Mucosa of stomach (tissue), 1 donor: ENCODE results near the gene DRC7.

Experiments
- H3K27me3 ChIP-seq: one replicate; pipeline ENCODE4 v1.7.0; 2013; ENCODE audit warnings: mild to moderate bottlenecking, low read length; ENCODE audit not compliant: control insufficient read depth, insufficient read depth
- H3K36me3 ChIP-seq: one replicate; pipeline ENCODE4 v1.7.0; 2013; ENCODE audit warnings: low read length; ENCODE audit not compliant: control insufficient read depth, insufficient read depth
- H3K4me1 ChIP-seq: one replicate; pipeline ENCODE4 v1.7.0; 2013; ENCODE audit warnings: mild to moderate bottlenecking, low read length; ENCODE audit not compliant: control insufficient read depth, insufficient read depth
- H3K4me3 ChIP-seq: one replicate; pipeline ENCODE4 v1.7.0; 2013; ENCODE audit warnings: low read length
- H3K9ac ChIP-seq: one replicate; pipeline ENCODE4 v1.7.0; 2013; ENCODE audit warnings: mild to moderate bottlenecking, low read length, moderate library complexity
- H3K9me3 ChIP-seq: one replicate; pipeline ENCODE4 v1.7.0; 2013; ENCODE audit warnings: mild to moderate bottlenecking, low read length, moderate library complexity; ENCODE audit not compliant: control insufficient read depth
- donor health status: Pancreatic carcinoma.

Gene DRC7

DNA sequence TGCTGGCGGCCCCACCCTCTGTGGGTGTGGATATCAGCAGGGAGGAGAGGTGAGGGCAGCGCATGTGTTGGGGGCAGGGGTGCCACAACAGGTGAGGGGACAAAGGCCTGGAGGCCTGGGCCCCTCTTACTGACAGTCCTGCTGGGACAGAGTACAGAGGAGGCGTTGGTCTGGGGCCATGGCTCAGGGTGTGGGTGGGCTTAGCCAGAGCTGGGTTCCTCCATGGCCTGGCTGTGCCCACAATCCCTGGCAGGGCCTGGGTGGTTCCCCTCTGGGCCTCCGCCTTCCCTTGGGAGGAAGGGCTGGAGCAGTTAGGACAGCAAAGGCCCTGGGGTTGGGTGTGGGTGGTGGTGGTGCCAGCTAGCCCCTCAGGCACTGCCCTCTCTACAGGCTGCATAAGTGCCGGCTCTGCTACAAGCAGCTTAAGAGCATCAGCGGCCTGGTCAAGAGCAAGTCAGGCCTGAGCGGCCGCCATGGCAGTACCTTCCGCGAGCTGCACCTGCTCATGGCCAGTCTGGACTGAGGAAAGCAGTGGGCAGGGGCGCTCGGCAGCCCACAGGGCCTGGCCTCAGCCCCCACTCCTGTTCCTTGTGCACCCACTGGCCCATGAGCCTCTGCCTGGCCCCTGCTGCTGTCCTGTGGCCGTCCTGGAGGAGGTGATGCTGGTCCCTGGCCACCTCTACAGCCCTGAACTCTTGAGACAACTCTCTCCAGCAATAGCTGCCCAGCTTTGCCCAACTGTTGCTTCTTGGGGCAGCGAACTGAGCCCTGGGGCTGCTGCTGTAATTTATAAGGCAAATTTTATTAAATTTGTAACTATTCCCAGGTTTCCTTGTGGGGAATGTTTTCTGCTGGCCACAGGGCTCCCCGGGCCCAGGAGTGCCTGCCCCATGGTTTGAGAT lies 62.1 kb downstream of the DRC7 start:
- Histone ChIP-seq H3K27me3 (no peaks in the 10 kb centered on the region), H3K36me3 (no peaks in the 10 kb centered on the region), H3K9ac (no peak overlapping the region), H3K9me3 (no peaks in the 10 kb centered on the region), H3K4me1 (no peaks in the 10 kb centered on the region), H3K4me3 (no peak overlapping the region)

DNA sequence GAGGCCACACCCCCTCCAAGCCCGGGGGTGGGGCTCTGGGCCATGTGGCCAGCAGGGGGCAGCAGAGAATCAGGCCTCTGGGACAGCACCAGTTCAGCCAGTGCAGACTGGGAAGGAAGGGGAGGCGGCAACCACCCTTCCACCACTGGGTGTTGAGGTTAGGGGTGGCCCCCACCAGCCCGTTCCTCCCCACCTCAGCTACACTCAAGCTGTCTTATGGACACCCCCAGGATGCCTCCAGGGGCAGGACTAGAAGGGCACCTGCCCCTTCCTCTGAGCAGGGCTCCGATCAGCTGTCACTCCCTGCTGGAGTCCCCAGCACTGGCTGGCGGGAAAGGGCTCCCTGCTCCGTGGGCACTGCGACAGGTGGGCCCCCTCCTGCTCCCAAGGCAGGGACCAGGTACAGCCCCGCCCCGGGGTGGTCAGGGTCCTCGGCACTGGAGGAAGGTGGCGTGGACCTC lies 62.8 kb downstream of the DRC7 start:
- Histone ChIP-seq H3K27me3 (no peaks in the 10 kb centered on the region), H3K9ac (no peak overlapping the region), H3K9me3 (no peaks in the 10 kb centered on the region), H3K4me1 (no peaks in the 10 kb centered on the region), H3K36me3 (no peaks in the 10 kb centered on the region), H3K4me3 (no peak overlapping the region)

DNA sequence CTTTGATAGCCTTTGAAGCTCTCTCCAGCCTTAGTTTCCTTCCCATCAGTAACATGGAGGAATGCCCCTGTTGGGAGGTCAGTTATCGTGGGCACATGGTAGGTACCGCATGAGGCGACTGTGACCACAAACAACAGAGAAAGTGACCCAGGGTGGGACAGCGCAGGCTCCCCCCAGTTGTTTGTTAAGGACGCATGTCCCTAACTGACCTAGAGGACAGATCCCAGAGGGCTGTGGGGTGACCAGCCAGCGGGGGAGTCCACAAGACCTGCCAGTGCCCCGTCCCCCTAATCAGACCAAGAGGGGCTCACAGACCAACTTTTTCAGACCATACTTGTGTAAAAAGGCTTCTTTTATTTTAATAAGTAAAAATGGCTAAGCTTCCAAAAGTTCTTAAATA lies 63.3 kb downstream of the DRC7 start:
- Histone ChIP-seq H3K9me3 (no peaks in the 10 kb centered on the region), H3K27me3 (no peaks in the 10 kb centered on the region), H3K36me3 (no peaks in the 10 kb centered on the region), H3K9ac (no peak overlapping the region), H3K4me3 (no peak overlapping the region), H3K4me1 (no peaks in the 10 kb centered on the region)

DNA sequence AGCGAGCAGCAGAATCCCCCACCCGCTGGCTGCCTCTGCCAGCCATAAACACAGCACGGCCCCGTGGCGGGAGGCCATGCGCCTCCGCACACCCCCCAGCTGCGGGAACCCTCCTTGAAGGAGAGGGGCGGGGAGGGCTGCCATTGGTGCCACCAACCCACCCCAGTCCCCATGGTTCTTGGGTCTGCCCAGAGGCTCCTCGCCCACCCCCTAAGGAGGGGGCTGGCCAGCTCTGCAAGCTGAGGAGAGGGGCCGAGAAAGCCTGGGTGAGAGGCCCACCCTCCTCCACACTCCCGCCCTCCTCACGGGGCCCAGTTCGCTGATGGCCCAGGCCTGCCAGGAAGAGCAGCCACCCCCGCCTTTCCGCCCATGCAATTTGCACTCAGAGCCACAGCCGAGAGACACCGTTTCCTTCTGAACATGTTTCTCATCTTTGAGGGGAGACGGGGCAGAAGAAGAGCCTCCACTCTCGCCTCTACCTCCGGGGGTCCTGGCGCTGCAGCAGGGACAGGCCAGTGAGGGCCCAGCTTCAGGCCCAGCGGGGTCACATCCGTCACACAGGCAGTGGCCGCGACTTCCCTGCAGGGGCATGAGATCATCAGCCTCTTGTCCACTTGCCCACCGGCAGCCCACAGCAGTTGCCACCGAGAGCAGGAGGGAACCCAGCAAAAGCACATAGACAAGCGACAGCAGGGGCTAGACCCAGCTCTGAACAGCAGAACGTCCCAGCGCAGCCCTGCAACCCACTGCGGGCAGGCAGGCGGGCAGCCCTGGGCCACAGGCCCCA lies 63.9 kb downstream of the DRC7 start:
- H3K4me1 ChIP-seq = no peaks in the 10 kb centered on the region
- H3K9me3 ChIP-seq = no peaks in the 10 kb centered on the region
- no peaks in the 10 kb centered on the region for H3K36me3 ChIP-seq
- no peak overlapping the region for H3K4me3 ChIP-seq
- no peaks in the 10 kb centered on the region for H3K27me3 ChIP-seq
- no peak overlapping the region for H3K9ac ChIP-seq

DNA sequence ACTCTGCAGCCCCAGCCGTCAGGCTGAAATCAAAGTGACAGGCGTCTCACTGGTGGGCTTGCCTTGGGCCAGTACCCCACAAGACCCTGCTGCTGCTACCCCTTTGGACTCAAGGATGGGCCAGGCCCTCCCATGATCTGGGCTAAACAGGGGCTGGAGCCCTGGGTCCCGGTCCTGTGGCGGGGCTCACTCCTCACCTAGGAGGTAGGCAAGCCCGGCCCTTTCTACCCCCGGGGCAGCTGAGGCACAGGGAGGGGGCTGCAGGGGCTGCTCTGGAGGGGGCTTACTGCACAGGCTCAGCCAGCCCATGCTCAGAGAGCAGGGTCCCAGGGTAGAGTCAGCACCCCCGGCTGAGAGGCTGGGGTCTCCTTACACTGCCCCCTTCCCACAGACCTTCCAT lies 64.5 kb downstream of the DRC7 start:
- Histone ChIP-seq H3K4me1 (no peaks in the 10 kb centered on the region), H3K9me3 (no peaks in the 10 kb centered on the region), H3K4me3 (no peak overlapping the region), H3K27me3 (no peaks in the 10 kb centered on the region), H3K36me3 (no peaks in the 10 kb centered on the region), H3K9ac (no peak overlapping the region)

DNA sequence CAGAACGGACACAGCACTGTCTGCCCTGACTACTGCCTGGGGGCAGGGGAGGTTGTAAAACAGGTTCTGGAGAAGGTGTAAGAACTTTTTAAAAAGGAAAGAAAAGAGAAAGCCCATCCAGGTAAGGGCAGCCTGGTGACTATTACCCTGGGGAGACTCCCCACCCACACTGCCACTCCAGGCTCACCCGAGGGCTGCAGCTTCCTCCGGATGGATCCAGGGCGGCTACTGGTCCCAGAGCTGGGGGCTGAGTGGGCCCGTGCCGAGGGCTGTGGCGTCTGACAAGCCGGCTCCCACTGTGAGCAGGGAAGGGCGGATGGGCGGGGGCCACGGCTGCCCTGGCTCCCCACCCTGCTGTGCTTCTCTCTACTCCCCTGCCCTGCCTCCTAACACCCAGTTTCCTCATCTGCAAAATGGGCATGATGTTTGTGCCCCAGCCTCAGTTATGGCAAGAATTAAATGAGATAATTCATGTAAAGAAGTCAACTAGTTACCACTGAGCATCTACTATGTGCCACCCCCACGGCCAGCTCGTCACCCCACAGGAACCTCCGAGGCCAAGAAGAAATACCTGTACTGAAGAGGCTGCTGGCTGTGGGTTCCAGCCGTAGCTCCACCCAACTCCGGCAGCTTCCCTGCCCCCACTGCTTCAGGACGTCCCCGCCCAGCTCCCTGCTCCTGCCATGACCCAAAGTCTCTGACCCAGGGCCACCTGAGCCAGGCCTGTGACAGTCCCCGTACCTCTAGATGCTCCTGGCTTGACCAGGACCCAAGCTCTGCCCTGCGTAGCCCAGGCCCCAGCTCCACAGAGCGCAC lies 65.1 kb downstream of the DRC7 start:
- H3K4me1 ChIP-seq = no peaks in the 10 kb centered on the region
- H3K36me3 ChIP-seq = no peaks in the 10 kb centered on the region
- no peaks in the 10 kb centered on the region for H3K27me3 ChIP-seq

DNA sequence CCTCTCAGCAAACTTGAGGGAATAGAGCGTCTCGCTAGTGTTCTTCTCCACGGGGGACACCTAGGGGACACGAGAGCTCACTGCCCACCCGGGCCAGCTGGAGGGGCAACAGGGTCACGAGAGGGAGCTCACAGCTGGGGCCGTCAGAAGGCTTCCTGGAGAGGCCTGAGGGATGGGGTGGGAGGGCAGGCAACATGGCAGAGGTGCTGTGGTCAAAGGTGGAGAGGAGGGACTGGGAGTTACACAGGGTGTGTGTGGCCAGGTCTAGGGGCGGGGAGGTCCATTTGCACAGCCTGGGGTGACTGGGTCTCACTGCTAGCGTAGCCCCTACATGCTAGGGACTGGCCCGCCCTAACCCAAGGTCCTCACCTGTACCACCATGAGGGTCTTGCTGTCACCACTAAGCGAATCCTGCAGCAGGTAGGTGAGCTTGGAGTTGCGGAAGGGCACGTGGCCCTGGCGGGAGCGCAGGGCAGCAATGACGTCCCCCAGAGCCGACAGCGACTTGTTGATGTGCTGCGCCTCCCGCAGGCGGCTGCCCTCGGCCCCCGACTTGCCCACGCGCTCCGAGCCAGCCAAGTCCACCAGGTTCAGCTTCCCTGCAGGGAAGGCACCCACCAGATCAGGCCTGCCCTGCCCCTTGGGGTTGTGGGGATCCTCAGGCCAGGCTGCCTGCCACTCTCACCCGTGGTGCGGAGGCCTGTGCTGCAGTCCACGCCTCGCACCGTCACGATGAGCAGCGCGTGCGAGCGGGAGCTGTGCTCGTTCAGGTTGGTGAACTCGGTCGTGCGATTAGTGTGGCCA lies 66.0 kb downstream of the DRC7 start:
- Histone ChIP-seq H3K27me3 (no peaks in the 10 kb centered on the region), H3K4me1 (no peaks in the 10 kb centered on the region), H3K9ac (no peak overlapping the region), H3K9me3 (no peaks in the 10 kb centered on the region), H3K4me3 (no peak overlapping the region), H3K36me3 (no peaks in the 10 kb centered on the region)

More for the DNA sequence above, 65.1 kb downstream of the DRC7 start:
- no peak overlapping the region for H3K9ac ChIP-seq
- H3K4me3 ChIP-seq = no peak overlapping the region
- no peaks in the 10 kb centered on the region for H3K9me3 ChIP-seq

DNA sequence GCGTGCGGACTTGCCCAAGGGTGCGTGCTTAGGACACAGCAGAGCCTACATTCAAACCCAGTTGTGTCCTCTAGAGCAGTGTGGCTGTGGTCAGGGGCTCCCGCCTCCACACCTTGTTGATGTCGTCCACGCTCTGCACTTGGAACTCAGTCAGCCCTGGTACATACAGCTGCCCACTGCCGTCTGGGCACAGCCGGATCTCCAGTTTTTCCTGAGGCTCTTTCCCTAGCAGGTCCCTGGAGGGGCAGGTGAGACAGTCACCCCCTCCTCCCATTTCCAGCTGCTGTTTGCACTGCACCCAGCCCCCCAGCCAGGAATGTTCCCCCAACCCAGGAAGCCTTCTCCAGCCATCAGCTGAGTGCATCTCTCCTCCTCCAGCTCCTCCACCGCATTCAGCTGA lies 66.7 kb downstream of the DRC7 start:
- H3K36me3 ChIP-seq = no peaks in the 10 kb centered on the region
- no peaks in the 10 kb centered on the region for H3K4me1 ChIP-seq
- H3K27me3 ChIP-seq = no peaks in the 10 kb centered on the region
- H3K9ac ChIP-seq = no peak overlapping the region
- no peak overlapping the region for H3K4me3 ChIP-seq
- no peaks in the 10 kb centered on the region for H3K9me3 ChIP-seq

DNA sequence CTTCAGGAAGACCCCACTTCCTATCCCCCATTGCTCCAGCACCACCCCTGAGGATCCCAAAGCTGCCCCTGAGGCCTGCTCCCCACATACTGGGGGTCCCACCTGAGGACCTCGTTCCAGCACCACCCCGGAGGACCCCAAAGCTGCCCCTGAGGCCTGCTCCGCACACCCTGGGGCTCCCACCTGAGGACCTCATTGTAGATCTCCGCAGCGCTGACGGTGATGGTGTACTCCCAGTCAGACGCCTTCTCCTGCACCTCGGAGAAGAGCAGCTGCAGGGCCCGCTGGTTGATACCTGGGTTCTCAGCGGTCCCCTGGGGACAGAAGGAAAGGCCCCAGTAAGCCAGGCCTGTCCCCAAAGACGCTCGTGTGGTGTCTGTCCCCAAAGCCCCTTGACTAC lies 67.4 kb downstream of the DRC7 start:
- Histone ChIP-seq H3K4me1 (no peaks in the 10 kb centered on the region), H3K9ac (no peak overlapping the region), H3K9me3 (no peaks in the 10 kb centered on the region), H3K4me3 (no peak overlapping the region), H3K36me3 (no peaks in the 10 kb centered on the region), H3K27me3 (no peaks in the 10 kb centered on the region)

DNA sequence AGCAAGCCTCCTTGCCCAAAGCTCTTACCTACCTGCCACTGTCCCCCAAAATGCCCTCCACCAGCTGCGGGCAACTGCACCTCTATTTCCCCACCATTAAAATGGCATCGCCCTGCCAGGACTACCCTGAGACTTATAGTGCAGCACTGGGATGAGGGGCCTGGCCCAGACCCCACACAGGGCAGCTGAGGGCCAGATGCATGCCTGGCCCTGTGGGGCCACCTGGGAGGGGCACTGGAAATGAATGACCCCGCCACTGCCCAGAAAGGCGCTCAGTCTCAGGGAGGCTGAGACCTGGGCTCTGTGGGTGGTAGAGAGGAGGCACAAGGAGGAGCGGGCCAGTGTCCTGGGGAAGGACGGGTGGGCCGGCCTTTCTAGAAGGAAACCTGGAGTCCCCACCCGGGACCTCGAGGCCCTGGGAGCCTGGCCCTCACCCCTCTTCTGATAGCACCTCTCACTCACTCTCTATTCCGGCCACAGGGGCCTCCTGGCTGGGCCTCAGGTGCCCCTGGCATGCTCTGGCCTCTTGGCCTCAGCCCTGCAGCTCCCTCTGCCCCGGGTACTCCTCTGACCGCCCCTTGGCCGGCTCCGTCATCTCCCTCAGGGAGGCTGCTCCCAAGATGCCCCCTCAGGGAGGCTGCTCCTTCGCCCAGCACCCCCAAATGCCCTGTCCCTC lies 67.9 kb downstream of the DRC7 start:
- no peak overlapping the region for H3K4me3 ChIP-seq
- no peak overlapping the region for H3K9ac ChIP-seq
- H3K4me1 ChIP-seq = no peaks in the 10 kb centered on the region
- H3K27me3 ChIP-seq = no peaks in the 10 kb centered on the region
- H3K9me3 ChIP-seq = no peaks in the 10 kb centered on the region
- no peaks in the 10 kb centered on the region for H3K36me3 ChIP-seq
